CD4-positive, alpha-beta T cell (primary cell): ENCODE results near the gene B4GALT5. TPM values are rescaled to one million over a fixed set of nuclear protein-coding genes. Genes with fewer than 3 reads are reported as not detected.

Source experiments
- ATAC-seq: fragments of 200-7000 bp; cut with Tn5 transposase; one replicate; pipeline ENCODE4 v1.10.0; 2022; ENCODE audit warnings: mild to moderate bottlenecking; ENCODE audit not compliant: poor library complexity
- CTCF ChIA-PET: fragments of 350-600 bp; sonication (Branson Sonifier 250); formaldehyde crosslinking; loops from one replicate; lab custom pipeline; 2021; ENCODE audit warnings: antibody characterized with exemption, inconsistent platforms; lab: Charles Lee
- POLR2A ChIA-PET: fragments of 350-600 bp; sonication (Branson Sonifier 250); formaldehyde crosslinking; loops from one replicate; lab custom pipeline; 2021; ENCODE audit warnings: antibody characterized with exemption, inconsistent platforms; lab: Charles Lee
- DNase-seq, 14 experiments: peaks; one replicate each; pipeline ENCODE4 v3.0.0-alpha.2; 2013 to 2020; ENCODE audit warnings: mixed read lengths in 2 of 14
- H3K27ac ChIP-seq, 2 donors: one replicate each; pipeline versions ENCODE4 v1.5.1 to v1.7.0; 2013; ENCODE audit warnings: low read length in 2 of 2, low read depth in 1 of 2, mild to moderate bottlenecking in 1 of 2
- H3K27me3 ChIP-seq, 2 experiments: 1 replicate in 1 of 2; 2 replicates in 1 of 2; pipeline versions ENCODE4 v1.6.1 to v1.7.0; 2013; ENCODE audit warnings: low read length in 2 of 2, control low read depth in 1 of 2, mild to moderate bottlenecking in 1 of 2, moderate library complexity in 1 of 2; ENCODE audit not compliant: insufficient read depth in 2 of 2, control insufficient read depth in 1 of 2
- H3K36me3 ChIP-seq: one replicate; pipeline ENCODE4 v1.6.1; 2013; ENCODE audit warnings: low read length, control low read depth; ENCODE audit not compliant: insufficient read depth
- H3K4me1 ChIP-seq: one replicate; pipeline ENCODE4 v1.6.1; 2013; ENCODE audit warnings: low read length, control low read depth; ENCODE audit not compliant: insufficient read depth
- H3K4me3 ChIP-seq: one replicate; pipeline ENCODE4 v1.5.1; 2013; ENCODE audit warnings: mild to moderate bottlenecking, low read length, moderate library complexity
- H3K9me3 ChIP-seq, 2 experiments: 1 replicate in 1 of 2; 2 replicates in 1 of 2; pipeline versions ENCODE4 v1.6.1 to v1.7.0; 2013; ENCODE audit warnings: low read length in 2 of 2, mild to moderate bottlenecking in 2 of 2, control low read depth in 1 of 2, moderate library complexity in 1 of 2; ENCODE audit not compliant: control insufficient read depth in 1 of 2, insufficient read depth in 1 of 2
- H3K27ac Mint-ChIP-seq: one replicate; pipeline ENCODE4 v1.8.0; 2020; ENCODE audit warnings: mixed read lengths
- H3K27me3 Mint-ChIP-seq: one replicate; pipeline ENCODE4 v1.8.0; 2021; ENCODE audit warnings: mixed read lengths
- H3K36me3 Mint-ChIP-seq: one replicate; pipeline ENCODE4 v1.8.0; 2021; ENCODE audit warnings: low read depth, mixed read lengths
- H3K4me1 Mint-ChIP-seq: one replicate; pipeline ENCODE4 v1.8.0; 2021; ENCODE audit warnings: low read depth, mixed read lengths
- H3K4me3 Mint-ChIP-seq: one replicate; pipeline ENCODE4 v1.8.0; 2020; ENCODE audit warnings: mild to moderate bottlenecking, mixed read lengths
- H3K9me3 Mint-ChIP-seq: one replicate; pipeline ENCODE4 v1.8.0; 2020; ENCODE audit warnings: mixed read lengths
- CTCF ChIP-seq: fragments of 200-600 bp; IDR thresholded peaks from one replicate; pipeline ENCODE4 v1.8.0; 2022; ENCODE audit warnings: antibody characterized with exemption, mild to moderate bottlenecking
- intact Hi-C, 2 experiments: fragments of 100-400 bp; cut with DNase I in 1 of 2; cut with micrococcal nuclease in 1 of 2; formaldehyde crosslinking; loops; one replicate each; pipeline versions ENCODE4 v1.15.1 to v1.9.0; 2023 to 2025; cut with DNase I, micrococcal nuclease
- total RNA-seq, 174 experiments: library from RNA in 2 of 174; stranded (reverse) in 2 of 174; gene quantifications; one replicate each; pipeline ENCODE4 v1.2.3 and lab custom pipeline; 2021 to 2026

The B4GALT5 gene
- total RNA-seq, 2 experiments from 2014 or later: 3.1 to 3.2 TPM

GRCh38 chr20:49657118-49657901 lies 56.4 kb downstream of the B4GALT5 start:
- ATAC-seq (no peak), DNase-seq (no peak)
- no peak overlapping the region for H3K27ac ChIP-seq
- TF ChIP-seq CTCF: no peak
- no peaks in the 10 kb centered on the region for H3K27me3 Mint-ChIP-seq
- intact Hi-C loops: no loop called here
- ChIA-PET CTCF (no interaction called here), POLR2A (no interaction called here)
- no peak overlapping the region for H3K4me3 ChIP-seq
- no peaks in the 10 kb centered on the region for H3K9me3 ChIP-seq
- H3K4me1 ChIP-seq: peaks cover 2% of the 10 kb centered on the region
- H3K4me1 Mint-ChIP-seq: no peaks in the 10 kb centered on the region
- no peak overlapping the region for H3K4me3 Mint-ChIP-seq
- peaks cover 22% of the 10 kb centered on the region for H3K36me3 ChIP-seq
- H3K27ac Mint-ChIP-seq: no peak overlapping the region
- H3K27me3 ChIP-seq: no peaks in the 10 kb centered on the region
- H3K9me3 Mint-ChIP-seq: no peaks in the 10 kb centered on the region
- H3K36me3 Mint-ChIP-seq: peaks cover 49% of the 10 kb centered on the region

- no peak overlapping the region for H3K27ac ChIP-seq
- peaks cover 24% of the 10 kb centered on the region for H3K36me3 ChIP-seq
- H3K4me3 ChIP-seq: no peak overlapping the region
- no peak for TF ChIP-seq CTCF
- no peaks in the 10 kb centered on the region for H3K27me3 ChIP-seq
- Mint-ChIP-seq H3K36me3 (peaks cover 51% of the 10 kb centered on the region), H3K4me1 (no peaks in the 10 kb centered on the region), H3K27ac (no peak overlapping the region), H3K4me3 (no peak overlapping the region), H3K27me3 (no peaks in the 10 kb centered on the region), H3K9me3 (no peaks in the 10 kb centered on the region)
- H3K4me1 ChIP-seq: no peaks in the 10 kb centered on the region
- no peak for DNase-seq
- ChIA-PET POLR2A (no interaction called here), CTCF (no interaction called here)
- ATAC-seq: no peak
- intact Hi-C loops: no loop called here
- H3K9me3 ChIP-seq: no peaks in the 10 kb centered on the region
Observed at GRCh38 chr20:49656304-49656703, 57.4 kb downstream of the B4GALT5 start.

GRCh38 chr20:49653925-49654434 lies 59.7 kb downstream of the B4GALT5 start:
- Mint-ChIP-seq H3K36me3 (peaks cover 55% of the 10 kb centered on the region), H3K9me3 (no peaks in the 10 kb centered on the region), H3K27me3 (no peaks in the 10 kb centered on the region), H3K27ac (no peak overlapping the region), H3K4me3 (no peak overlapping the region), H3K4me1 (no peaks in the 10 kb centered on the region)
- ATAC-seq: no peak
- no peak for TF ChIP-seq CTCF
- POLR2A ChIA-PET: no interaction called here
- Histone ChIP-seq H3K4me3 (no peak overlapping the region), H3K27ac (no peak overlapping the region), H3K9me3 (no peaks in the 10 kb centered on the region), H3K27me3 (no peaks in the 10 kb centered on the region), H3K36me3 (peaks cover 27% of the 10 kb centered on the region), H3K4me1 (no peaks in the 10 kb centered on the region)
- intact Hi-C loops: no loop called here
- DNase-seq: no peak
- CTCF ChIA-PET: no interaction called here
